Epithelial cell of proximal tubule (primary cell): ENCODE measurements around the gene CCDC157. TPM values are rescaled to one million over a fixed set of nuclear protein-coding genes. Genes with fewer than 3 reads are reported as not detected.

Experiments
- DNase-seq: peaks from one replicate; pipeline ENCODE4 v3.0.0-alpha.2; 2011; ENCODE audit warnings: low read depth
- H3K4me3 ChIP-seq: 2 replicates; pipeline ENCODE4 v1.5.1; 2011; ENCODE audit warnings: low read depth, mild to moderate bottlenecking, low read length
- CTCF ChIP-seq: conservative IDR thresholded peaks from 2 replicates; pipeline ENCODE4 v1.5.1; 2012; ENCODE audit warnings: low read depth, mild to moderate bottlenecking, low read length
- total RNA-seq: library from RNA; depleted of rRNA; stranded (reverse); fragments of >200 nt; gene quantifications from 2 replicates; pipeline ENCODE4 v1.2.3, GENCODE V29; 2015

CCDC157 gene
- total RNA-seq, 1 donor from 2014 or later = 2.2 TPM

GRCh38 chr22:30354644-30355043 lies 2.2 kb upstream of the CCDC157 start:
- H3K4me3 ChIP-seq = no peak overlapping the region
- DNase-seq = no peak
- TF ChIP-seq CTCF = no peak

- no peak for TF ChIP-seq CTCF
- DNase-seq = no peak
Measured at GRCh38 chr22:30357236-30357570, 396 bp downstream of the CCDC157 start.

GRCh38 chr22:30357650-30358215 lies 926 bp downstream of the CCDC157 start:
- peak overlapping the region; percentile 90 for H3K4me3 ChIP-seq
- no peak for DNase-seq
- no peak for TF ChIP-seq CTCF

More at GRCh38 chr22:30357236-30357570, 396 bp downstream of the CCDC157 start:
- peak overlapping the region; percentile 90 for H3K4me3 ChIP-seq

- no peak for TF ChIP-seq CTCF
- DNase-seq = no peak
- H3K4me3 ChIP-seq = no peak overlapping the region
Measured at GRCh38 chr22:30358541-30358940, 1.7 kb downstream of the CCDC157 start.

GRCh38 chr22:30361916-30362650 lies 5.3 kb downstream of the CCDC157 start:
- no peak for DNase-seq
- H3K4me3 ChIP-seq = no peak overlapping the region
- TF ChIP-seq CTCF = no peak

- no peak for TF ChIP-seq CTCF
- DNase-seq = no peak
- H3K4me3 ChIP-seq = no peak overlapping the region
Measured at GRCh38 chr22:30362651-30363281, 6.0 kb downstream of the CCDC157 start.
